ENCODE data around the gene NACC2.

DNA sequence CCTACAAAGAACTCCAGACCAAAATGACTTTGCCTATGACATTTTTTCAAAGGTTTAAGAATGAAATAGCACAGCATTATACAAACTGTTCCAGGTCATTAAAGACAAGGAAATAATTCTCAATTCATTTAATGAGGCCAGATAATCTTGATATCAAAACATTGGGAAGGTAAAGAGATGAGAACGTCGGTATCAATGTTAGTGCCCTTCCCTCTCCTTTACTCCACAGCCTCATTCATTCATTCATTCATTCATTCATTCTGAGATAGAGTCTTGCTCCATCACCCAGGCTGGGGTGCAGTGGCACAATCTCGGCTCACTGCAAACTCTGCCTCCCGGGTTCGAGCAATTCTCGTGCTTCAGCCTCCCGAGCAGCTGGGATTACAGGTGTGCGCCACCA, 64.0 kb downstream of the NACC2 start:
- TF ChIP-seq, protein P1, sequence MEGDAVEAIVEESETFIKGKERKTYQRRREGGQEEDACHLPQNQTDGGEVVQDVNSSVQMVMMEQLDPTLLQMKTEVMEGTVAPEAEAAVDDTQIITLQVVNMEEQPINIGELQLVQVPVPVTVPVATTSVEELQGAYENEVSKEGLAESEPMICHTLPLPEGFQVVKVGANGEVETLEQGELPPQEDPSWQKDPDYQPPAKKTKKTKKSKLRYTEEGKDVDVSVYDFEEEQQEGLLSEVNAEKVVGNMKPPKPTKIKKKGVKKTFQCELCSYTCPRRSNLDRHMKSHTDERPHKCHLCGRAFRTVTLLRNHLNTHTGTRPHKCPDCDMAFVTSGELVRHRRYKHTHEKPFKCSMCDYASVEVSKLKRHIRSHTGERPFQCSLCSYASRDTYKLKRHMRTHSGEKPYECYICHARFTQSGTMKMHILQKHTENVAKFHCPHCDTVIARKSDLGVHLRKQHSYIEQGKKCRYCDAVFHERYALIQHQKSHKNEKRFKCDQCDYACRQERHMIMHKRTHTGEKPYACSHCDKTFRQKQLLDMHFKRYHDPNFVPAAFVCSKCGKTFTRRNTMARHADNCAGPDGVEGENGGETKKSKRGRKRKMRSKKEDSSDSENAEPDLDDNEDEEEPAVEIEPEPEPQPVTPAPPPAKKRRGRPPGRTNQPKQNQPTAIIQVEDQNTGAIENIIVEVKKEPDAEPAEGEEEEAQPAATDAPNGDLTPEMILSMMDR (IDR thresholded peaks at IDR 0.05) = no peak
- no peak for TF ChIP-seq EP300 (IDR thresholded peaks at IDR 0.05)

All from gastroesophageal sphincter (tissue), 3 donors.